Glomerular endothelial cell (primary cell): ENCODE data around the gene COPE. TPM values are rescaled to one million over a fixed set of nuclear protein-coding genes. Genes with fewer than 3 reads are reported as not detected.

Source experiments
- DNase-seq: peaks from one replicate; pipeline ENCODE4 v3.0.0-alpha.2; 2011; ENCODE audit warnings: low read depth, low spot score; ENCODE audit errors: extremely low read depth
- total RNA-seq: library from RNA; depleted of rRNA; stranded (reverse); fragments of >200 nt; gene quantifications from 2 replicates; pipeline ENCODE4 v1.2.3, GENCODE V29; 2015

Gene COPE
- total RNA-seq, 1 donor from 2014 or later, result 311 TPM

DNA sequence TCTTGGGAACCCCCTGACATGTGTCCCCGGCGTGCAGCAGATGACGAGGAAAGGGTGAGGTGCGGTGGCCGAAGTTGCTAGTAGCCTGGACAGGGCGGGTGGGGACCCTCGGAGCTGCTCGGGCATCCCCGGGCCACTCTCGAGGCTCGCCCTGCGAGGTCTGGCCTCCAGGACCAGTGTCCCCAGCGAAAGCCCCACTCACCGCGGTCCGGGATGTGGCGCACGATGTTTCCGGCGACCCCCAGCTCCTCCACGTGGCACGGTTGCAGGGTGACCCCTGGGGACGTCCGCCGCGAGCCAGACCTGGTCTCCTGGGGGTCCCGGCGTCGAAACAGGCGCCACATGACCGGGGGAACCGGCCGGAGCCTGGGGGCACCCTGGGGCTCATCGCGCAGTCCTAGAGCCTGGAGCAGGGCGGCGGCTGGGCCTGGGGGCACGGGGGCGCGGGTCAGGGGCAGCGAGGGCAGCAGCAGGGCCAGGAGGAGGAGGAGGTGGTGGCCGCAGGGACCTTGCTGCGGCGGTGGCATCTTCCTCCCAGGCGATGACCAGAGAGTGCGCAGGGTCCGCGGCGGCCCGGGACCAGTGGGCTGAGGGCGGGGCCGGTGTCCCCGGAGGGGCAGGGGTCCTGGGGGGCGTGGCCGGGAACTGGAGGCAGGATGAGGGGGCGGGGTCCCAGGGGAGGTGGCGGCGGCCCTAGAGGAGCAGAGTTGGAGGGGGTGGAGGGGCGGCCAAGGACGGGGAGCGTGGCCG lies 49.2 kb downstream of the COPE start:
- no peak for DNase-seq

DNA sequence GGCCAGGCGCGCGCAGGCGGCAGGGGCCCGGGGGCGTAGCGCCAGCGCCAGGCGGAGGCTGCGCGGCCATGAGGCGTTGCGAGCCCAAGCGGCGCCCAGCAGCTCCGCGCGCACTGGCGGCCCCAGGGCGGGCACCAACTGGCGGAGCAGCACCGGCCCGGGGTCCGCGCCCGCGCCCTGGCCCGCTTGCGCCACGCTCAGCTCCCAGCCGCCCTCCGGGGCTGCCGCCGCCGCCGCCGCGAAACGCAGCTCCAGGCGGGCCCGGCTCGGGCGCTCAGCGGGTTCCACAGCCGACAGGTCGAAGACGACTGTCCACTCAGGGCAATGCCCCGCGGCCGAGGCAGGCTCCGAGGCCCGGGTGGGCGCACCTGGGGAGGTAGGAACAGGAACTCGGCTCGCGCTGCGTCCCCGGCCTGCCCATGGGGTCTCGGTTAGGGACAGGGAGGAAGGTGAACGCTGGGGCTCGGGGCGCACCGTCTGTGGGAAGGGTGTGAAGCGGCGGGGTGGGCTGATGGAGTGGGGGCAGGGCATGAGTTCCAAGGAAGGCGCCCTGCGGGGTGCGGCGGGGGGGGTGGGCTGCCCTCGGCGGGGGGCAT lies 50.1 kb downstream of the COPE start:
- no peak for DNase-seq

DNA sequence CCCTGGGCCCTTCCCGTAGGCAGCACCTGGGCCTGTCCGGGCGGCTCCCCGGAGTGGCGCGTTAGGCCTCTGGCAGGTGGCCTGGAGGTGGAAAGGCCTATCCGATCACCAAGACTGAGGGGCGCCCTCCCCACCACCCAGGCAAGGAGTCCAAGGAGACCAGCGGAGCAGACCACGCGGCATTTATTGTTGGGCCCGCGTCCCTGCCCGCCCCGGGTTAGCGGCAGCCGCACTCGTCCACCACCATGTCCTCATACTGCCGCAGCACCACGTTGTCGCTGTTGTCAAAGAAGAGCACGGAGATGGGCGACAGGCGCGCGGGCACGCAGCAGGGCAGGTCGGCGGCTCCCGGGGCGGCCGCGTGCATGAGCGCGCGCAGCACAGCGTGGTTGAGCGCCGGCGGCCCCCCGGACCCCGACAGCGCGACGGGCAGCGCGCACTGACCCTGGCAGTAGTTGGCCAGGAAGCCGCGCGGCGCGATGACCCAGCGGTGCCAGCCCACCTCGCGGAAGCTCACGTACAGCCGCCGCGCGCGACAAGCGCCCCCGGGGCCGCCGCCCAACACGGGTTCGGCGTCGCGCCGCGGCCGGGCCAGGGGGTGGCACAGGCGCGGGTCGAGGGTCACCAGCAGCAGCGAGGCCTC lies 50.7 kb downstream of the COPE start:
- DNase-seq, result no peak

DNA sequence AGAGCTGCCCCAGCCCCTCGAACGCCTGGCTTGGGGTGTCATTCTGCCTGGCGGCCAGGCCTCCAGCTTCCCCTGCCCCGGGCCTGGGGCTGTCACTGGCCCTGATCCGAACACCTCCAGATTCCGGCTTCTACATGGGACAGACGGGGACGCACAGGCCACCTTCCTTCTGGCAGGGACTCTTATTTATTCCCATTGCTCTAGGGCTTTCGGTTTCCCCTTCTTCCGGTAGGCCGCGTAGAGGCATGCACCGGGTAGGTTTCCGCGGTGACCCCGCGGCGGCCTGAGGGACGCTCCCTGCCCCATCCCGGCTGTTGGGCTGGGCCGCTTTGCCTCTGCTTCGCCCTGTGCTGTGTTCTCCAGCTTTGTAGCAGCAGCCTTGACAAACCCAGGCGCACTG lies 51.4 kb downstream of the COPE start:
- no peak for DNase-seq

DNA sequence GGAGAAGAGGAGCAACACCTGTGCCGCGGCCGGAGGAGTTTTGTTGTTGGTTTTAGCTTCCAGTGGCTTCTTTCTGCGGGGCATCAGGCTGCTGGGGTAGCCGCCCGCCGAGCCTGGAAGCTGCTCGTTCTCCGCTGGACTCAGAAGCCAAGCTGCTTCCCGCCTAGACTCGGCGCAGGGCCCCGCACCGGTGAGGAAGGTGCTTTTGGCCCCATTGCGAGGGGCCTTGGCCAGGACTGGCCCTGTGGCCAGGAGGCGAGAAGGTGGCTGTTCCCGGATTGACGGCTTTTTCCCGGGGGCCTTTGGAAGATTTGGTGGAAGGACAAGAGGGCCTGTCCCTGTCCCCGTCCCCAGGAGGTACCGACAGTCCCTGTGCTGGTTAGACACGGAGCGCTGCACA lies 52.0 kb downstream of the COPE start:
- no peak for DNase-seq

DNA sequence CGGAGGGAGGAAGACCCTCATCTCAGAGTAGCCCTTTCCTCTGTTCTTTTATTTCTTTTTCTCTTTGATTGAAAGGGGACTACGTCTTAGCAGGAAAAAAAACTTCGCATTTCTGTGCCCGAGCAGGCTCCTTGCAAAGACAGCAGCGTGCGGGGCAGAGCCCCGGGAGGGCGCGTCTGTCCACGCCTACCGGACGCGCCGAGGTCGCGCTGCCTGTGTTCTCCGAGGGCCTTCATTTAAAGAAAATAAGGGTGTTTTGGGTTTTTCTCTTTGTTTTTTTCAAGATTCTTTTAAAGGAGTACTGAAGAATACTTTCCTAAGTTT lies 52.4 kb downstream of the COPE start:
- no peak for DNase-seq

DNA sequence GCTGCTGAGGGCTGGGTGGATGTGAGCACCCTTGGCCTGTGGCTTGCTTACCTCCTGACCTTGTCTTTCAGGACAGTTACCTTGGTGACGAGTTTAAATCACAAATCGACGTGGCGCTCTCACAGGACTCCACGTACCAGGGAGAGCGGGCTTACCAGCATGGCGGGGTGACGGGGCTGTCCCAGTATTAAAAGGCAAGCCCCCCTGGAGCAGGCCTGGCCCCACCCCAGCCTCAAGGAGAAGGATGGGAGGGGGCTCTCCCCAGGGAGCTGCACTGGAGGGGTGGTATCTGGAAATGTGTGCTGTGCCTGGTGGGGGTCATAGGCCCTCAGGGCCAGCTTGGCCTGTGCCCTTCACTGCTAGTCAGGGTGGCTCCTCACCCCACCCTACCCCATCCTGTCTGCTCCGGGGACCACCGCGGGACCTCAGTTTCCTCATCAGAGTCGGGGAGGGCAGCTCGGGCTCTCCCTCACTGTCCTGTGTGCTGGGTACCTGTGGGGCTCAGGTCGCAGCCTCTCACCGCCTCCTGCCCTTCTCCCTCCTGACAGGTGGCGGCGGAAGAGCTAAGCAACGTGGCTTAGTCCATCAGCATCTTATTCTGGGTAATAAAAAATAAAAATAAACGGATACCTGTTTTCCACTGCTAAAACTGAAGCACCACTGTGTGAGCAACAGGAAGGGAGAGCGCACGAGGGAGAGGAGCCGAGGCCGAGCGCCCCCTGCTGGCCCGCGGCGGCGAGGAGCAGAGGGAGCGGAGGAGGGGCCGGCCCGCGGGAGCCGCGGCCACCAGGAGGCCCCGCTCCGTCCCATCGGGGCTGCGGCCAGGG lies 53.0 kb downstream of the COPE start:
- no peak for DNase-seq

DNA sequence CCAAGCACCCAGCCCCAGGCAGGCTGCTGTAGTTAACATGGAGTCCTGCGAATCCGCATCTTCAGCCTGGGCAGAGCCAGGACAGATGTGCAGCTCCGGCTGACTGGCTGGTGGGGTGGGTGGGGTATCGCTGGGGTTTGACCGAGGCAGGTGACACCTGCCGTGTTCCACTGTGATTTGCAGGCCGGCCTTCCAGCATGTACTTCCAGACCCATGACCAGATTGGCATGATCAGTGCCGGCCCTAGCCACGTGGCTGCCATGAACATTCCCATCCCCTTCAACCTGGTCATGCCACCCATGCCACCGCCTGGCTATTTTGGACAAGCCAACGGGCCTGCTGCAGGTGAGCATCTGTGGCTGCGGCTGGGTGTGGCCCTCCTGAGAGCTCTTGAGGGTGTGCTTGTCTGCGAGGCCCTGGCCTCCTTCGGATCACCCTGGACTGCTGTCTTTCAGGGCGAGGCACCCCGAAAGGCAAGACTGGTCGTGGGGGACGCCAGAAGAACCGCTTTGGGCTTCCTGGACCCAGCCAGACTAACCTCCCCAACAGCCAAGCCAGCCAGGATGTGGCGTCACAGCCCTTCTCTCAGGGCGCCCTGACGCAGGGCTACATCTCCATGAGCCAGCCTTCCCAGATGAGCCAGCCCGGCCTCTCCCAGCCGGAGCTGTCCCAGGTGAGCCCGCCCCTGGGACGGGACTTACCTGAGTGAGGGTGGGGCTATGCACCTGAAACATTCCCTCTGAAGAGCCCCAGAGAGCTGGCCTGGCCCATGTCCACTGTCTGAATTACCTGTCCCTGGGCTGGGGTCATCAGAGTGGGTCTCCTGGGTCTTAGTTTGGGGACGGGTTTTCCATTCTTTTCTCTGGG lies 53.8 kb downstream of the COPE start:
- DNase-seq, result no peak

DNA sequence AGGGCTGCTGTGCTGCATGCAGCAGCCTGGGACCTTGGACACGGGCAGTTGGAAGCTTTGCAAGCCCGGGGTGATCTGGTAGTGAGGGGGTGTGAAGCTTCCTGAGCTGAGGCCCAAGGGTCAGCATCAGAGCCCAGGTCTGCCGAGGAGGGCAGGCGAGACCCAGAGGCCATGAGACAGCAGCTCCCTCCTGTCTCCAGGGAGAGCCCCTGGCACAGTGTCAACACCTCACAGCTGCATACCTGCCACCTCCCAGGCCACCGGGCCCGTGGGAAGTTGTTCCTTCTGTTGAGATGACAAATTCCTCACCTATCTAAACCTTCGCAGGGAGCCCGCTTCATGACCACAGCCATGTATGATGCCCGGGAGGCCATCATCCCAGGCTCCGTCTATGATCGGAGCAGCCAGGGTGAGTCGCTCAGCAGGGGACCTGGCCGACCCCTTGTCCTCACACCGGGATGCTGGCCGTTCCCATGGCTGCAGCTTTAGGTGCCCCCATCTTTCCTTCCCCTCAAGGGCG lies 55.3 kb downstream of the COPE start:
- DNase-seq, result no peak

DNA sequence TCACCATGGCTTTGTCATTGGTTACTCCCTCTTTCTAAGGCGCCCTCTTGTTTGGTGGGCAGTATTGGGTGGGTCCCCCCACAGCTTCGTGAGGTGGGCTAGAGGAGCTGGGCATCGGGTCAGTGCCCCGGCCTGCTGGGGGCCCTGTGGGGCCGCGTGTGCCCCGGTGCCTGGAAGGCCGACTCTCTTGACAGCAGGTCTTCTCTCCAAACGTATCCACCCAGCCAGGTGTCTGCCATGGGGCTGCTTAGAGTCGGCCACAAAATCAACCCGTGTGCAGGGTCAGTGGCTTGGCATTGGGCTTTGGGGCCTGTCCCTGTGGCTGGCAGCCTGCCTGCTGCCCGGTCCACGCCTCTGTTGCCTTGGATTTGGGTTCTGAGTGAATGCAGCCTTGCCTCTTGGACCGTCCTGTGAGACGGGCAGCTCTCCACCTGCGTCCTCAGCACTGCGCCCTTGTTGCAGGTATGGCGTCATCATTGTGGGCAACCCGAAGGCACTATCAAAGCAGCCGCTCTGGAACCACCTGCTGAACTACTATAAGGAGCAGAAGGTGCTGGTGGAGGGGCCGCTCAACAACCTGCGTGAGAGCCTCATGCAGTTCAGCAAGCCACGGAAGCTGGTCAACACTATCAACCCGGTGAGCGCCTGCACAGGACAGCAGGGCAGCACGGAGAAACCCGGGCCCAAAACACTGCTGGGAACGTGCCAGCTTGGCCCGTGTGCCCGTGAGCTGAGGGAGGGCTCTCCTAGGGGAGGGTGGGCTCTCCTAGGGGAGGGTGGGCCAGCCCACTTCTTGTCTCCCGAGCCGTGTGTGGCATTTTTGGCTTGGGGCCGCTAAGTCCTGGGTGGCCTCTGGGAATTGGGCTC lies 56.0 kb downstream of the COPE start:
- DNase-seq, result no peak

DNA sequence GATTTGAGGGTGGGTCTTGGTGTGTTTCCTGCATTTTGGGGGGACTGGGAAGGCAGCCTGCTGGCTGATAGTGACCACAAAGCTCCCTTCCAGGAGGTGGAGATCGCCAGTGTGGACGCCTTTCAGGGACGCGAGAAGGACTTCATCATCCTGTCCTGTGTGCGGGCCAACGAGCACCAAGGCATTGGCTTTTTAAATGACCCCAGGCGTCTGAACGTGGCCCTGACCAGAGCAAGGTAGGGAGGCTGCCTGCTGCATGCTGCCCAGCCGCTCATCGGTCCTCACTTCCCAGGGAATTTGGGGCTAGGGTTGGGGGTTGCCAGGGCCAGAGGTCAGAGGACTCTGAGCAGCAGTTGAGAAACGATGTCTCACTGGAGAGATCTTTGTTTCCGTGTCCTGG lies 57.3 kb downstream of the COPE start:
- DNase-seq, result no peak

DNA sequence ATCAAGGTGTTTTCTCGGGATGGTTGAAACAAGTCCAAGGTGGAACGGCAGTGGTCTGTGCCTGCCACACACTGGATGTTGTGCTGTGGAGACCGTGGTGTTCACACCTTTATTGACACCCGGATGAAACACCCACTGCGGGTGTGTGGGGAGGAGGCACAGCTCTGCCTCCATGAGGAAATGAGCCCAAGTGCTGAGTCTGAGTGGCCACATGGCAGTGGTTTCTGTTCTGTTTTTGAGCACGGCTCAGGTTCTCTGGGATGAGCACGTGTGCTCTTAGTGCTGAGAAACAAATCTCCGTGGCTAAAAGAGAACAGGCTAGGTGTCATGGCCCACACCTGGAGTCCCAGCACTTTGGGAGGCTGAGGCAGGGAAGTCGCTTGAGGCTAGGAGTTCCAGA lies 58.0 kb downstream of the COPE start:
- DNase-seq, result no peak

DNA sequence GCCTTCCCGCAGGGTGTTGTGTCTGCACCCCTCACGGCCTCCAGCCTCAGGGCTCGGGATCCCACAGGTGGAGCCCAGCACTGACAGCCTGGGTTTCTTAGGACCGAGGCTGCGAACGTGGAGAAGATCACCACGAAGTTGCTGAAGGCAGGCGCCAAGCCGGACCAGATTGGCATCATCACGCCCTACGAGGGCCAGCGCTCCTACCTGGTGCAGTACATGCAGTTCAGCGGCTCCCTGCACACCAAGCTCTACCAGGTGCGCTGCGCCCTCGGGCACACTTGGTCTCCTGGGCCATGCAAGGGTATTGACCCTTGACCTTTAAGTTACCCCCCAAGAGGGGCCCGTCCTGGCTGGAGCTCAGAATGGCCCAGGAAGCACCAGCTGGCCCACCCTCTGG lies 58.5 kb downstream of the COPE start:
- no peak for DNase-seq

DNA sequence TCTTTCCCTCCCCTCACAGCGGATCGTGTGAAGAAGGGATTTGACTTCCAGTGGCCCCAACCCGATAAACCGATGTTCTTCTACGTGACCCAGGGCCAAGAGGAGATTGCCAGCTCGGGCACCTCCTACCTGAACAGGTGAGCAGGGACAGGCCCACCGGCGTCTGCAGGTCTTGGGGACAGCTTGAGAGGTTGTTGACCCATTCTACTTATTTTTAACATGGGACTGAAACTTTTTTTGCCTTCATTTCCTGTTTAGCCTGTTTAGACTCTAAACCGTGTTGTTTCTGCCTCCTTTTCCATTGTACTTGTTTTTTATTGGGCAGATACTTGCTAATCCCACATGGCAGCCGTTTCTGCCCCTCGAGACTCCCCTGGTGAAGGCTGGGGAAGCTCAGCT lies 58.9 kb downstream of the COPE start:
- DNase-seq, result no peak

DNA sequence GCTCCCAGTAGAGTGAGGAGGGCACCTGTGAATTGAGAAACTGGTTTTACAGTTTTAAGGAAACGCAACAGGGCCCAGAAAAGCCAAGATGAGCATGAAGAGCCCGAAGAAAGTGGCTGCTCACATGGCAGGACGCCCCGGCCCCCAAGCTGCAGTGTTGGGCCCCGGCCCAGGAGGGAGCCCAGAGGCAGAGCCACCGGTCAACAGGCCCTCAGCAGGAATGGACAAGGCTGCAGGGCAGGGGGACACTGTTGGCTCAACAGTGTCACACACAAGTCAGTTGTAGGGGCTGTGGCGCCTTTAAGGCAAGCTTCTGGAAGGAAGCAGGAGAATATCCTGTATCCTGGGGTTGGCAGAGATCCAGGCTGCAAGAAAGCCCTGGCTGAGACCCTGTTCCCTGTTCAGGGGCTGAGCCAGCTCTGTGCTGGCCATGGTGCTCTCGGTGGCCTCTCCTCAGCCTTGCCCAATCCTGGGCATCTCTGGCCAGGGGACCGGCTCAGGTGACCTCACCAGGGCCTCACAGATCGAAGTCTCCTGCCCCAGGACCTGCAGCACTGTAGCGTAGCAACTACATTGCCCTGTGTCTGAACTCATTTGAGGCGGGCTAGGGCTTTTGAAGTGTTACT lies 59.4 kb downstream of the COPE start:
- DNase-seq, result no peak

DNA sequence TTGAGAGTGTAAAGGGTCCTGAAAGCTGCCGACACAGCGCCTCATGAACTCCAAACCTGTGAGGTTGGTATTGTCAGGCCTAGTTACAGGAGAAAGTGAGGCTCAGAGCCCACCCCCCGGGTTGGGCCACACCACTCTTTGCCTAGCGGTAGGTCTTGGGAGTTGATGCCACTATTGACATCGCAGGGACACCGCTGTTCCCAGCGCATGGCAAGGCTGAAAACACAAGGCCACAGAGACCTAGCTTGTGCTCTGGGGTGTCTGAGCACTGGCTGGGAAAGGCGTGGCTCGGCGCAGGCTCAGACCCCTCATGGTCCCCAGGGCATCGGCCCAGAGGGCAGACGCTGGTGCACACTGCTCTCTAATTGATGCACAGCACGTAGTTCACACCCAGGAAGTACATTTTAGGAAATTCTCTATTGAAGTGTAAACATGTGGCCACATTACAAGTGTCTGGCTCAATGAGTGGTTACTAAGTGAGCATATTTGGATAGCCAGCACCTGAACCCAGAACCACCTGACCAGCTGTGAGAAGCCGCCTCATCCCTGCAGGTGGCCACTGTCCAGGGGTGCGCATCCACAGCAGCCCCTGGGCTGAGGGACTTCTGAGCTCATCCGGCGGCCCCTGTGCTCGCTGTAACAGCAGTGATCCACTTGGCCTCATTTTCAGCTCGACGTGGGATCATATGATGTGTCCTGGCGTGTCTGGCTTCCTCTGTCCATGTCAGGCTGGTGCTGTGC lies 60.1 kb downstream of the COPE start:
- no peak for DNase-seq

DNA sequence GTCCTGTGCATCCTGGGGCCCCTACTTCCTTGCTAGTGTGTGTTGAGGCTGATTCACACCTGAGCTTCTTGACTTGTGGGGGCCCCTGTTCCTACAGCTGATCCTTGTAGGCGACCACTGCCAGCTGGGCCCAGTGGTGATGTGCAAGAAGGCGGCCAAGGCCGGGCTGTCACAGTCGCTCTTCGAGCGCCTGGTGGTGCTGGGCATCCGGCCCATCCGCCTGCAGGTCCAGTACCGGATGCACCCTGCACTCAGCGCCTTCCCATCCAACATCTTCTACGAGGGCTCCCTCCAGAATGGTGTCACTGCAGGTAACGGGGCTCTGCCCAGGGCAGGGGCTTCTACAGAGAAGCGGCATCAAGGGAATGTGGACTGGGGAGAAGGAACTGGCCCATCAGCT lies 62.0 kb downstream of the COPE start:
- no peak for DNase-seq

DNA sequence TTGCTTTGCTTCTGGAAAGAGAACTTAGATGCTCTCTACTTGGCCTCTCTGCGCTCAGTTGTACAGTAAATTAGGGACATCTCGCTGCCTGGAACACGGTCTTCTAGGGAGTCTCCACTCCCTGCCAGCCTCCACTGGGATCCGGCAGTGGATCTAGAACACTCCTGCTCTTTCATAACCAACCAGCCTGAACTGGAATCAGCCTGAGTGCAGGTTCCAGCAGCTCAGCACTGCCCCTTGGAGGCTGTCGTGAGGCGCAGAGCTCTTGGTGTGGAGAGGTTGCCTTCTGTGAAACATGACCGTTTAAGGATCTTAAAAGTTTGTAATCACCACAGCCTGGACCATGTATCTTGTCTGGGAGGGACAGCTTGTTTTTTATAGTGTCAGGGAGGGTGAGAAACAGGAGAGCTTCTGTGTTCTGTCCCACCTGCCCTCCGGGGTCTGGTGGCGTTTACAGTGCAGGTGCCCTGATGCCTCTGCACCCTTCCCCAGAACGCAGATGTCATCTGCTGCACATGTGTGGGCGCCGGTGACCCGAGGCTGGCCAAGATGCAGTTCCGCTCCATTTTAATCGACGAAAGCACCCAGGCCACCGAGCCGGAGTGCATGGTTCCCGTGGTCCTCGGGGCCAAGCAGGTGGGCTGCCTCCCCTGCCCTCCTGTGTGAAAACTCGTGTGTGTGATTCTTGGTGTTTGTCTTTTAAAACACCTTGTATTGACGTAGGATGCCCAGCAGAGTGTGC lies 62.6 kb downstream of the COPE start:
- DNase-seq, result no peak
